Myocyte (in vitro differentiated cells): ENCODE data around the gene PPP2R2B. TPM values are rescaled to one million over a fixed set of nuclear protein-coding genes. Genes with fewer than 3 reads are reported as not detected.
A peak's percentile ranks its signal among the peaks of the same experiment; 100 is the strongest.

ENCODE experiments used
- DNase-seq: peaks from one replicate; pipeline ENCODE4 v3.0.0-alpha.2; 2012; ENCODE audit warnings: low read depth
- total RNA-seq: library from RNA; depleted of rRNA; stranded (reverse); fragments of >200 nt; gene quantifications from 2 replicates; pipeline ENCODE4 v1.2.3, GENCODE V29; 2014

PPP2R2B gene
- total RNA-seq, 1 donor from 2014 or later = 0.21 TPM

GRCh38 chr5:146788898-146789297 lies 89.7 kb downstream of the PPP2R2B start:
- DNase-seq = no peak

- DNase-seq = no peak
Measured at GRCh38 chr5:146785065-146785464, 93.5 kb downstream of the PPP2R2B start.

GRCh38 chr5:146781157-146781556 lies 97.4 kb downstream of the PPP2R2B start:
- DNase-seq = no peak

GRCh38 chr5:146779211-146779869 lies 99.2 kb downstream of the PPP2R2B start:
- no peak for DNase-seq

GRCh38 chr5:146778795-146779194 lies 99.8 kb downstream of the PPP2R2B start:
- DNase-seq = no peak

- DNase-seq = no peak
Measured at GRCh38 chr5:146778261-146778660, 100.3 kb downstream of the PPP2R2B start.

GRCh38 chr5:146772881-146773466 lies 105.6 kb downstream of the PPP2R2B start:
- DNase-seq = no peak

GRCh38 chr5:146770980-146771379 lies 107.6 kb downstream of the PPP2R2B start:
- DNase-seq = no peak

GRCh38 chr5:146770546-146770945 lies 108.0 kb downstream of the PPP2R2B start:
- no peak for DNase-seq

GRCh38 chr5:146767534-146767933 lies 111.0 kb downstream of the PPP2R2B start:
- no peak for DNase-seq

GRCh38 chr5:146766013-146766412 lies 112.5 kb downstream of the PPP2R2B start:
- DNase-seq = no peak

GRCh38 chr5:146765089-146765832 lies 113.3 kb downstream of the PPP2R2B start:
- DNase-seq = no peak

GRCh38 chr5:146762830-146763229 lies 115.7 kb downstream of the PPP2R2B start:
- DNase-seq = no peak

- DNase-seq = no peak
Measured at GRCh38 chr5:146761811-146762210, 116.7 kb downstream of the PPP2R2B start.

- DNase-seq = no peak
Measured at GRCh38 chr5:146758938-146759337, 119.6 kb downstream of the PPP2R2B start.

GRCh38 chr5:146758076-146758475 lies 120.5 kb downstream of the PPP2R2B start:
- DNase-seq = no peak

GRCh38 chr5:146756546-146756945 lies 122.0 kb downstream of the PPP2R2B start:
- DNase-seq = no peak

- no peak for DNase-seq
Measured at GRCh38 chr5:146755793-146756192, 122.8 kb downstream of the PPP2R2B start.

GRCh38 chr5:146754621-146755020 lies 123.9 kb downstream of the PPP2R2B start:
- peak; percentile 60 for DNase-seq

- DNase-seq = no peak
Measured at GRCh38 chr5:146753641-146754040, 124.9 kb downstream of the PPP2R2B start.

GRCh38 chr5:146751781-146752401 lies 126.7 kb downstream of the PPP2R2B start:
- DNase-seq = peak; percentile 74

- DNase-seq = peak; percentile 52
Measured at GRCh38 chr5:146751054-146751453, 127.5 kb downstream of the PPP2R2B start.
